ENCODE data around the gene STK10. TPM values are rescaled to one million over a fixed set of nuclear protein-coding genes. Genes with fewer than 3 reads are reported as not detected.
A peak's percentile ranks its signal among the peaks of the same experiment; 100 is the strongest.

STK10 gene
- total RNA-seq, 4 donors from 2014 or later: 5.4 to 18.3 (median 5.7) TPM

DNA sequence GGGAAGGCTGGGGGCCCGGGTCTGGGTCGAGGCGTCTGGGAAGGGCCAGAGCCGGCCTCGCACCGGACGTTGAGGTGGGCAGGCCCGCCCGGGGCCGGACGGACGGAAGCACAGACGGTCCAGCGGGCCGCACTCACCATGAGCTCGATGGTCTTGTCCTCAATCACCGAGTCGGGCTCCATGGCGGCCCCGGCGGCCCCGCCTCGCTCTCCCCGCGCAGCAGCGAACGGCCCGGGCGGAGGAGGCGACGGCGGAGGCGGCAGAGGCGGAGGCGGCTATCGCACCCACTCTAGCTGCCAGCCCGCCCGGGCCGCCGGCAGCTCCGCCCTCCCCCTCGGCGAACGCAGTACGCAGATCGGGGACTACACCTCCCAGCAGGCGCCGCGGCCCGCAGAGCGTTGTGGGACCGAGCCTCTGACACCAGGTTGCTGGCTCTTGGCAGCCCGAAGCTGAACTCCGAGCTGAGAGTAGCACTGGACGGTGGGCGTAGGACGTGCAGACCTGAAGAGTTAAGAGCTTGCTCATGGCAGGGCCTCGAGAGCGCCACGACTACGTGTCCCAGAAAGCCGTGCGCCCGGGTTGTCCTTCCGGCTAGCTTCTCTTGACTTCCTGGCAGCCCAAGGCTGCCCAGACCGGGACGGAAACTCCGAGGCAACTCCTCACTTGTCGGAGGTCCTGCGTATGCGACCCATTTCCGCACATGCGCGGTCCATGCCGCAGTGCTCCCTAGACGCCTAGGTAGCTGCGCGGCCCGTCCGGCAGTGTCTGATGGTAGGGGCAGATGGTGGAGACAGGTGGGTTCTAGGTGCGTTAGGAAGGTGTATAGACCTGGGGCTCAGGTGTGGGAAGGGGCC, 181.5 kb downstream of the STK10 start, which contains the start of gene FBXW11:
Gene FBXW11 (minus strand): TSS at position 318 of the 854 bp plus-strand sequence. CDS start 136 bp downstream, at position 182.
- peak; percentile 93 to 95 for DNase-seq
- Histone ChIP-seq H3K27me3 (no peaks in the 10 kb centered on the region), H3K9me3 (no peaks in the 10 kb centered on the region), H3K36me3 (no peaks in the 10 kb centered on the region), H3K4me1 (peaks cover 46 to 49% of the 10 kb centered on the region in 2 donors), H3K4me3 (peak within 1 kb of the TSS; percentile 80 to 99 (median 98)), H3K27ac (peak within 1 kb of the TSS; percentile 89 to 99 (median 94))
- ATAC-seq: peak; percentile 95 to 96
- TF ChIP-seq POLR2A (IDR thresholded peaks at IDR 0.05): peak; percentile 76 to 77
- TF ChIP-seq, protein P1, sequence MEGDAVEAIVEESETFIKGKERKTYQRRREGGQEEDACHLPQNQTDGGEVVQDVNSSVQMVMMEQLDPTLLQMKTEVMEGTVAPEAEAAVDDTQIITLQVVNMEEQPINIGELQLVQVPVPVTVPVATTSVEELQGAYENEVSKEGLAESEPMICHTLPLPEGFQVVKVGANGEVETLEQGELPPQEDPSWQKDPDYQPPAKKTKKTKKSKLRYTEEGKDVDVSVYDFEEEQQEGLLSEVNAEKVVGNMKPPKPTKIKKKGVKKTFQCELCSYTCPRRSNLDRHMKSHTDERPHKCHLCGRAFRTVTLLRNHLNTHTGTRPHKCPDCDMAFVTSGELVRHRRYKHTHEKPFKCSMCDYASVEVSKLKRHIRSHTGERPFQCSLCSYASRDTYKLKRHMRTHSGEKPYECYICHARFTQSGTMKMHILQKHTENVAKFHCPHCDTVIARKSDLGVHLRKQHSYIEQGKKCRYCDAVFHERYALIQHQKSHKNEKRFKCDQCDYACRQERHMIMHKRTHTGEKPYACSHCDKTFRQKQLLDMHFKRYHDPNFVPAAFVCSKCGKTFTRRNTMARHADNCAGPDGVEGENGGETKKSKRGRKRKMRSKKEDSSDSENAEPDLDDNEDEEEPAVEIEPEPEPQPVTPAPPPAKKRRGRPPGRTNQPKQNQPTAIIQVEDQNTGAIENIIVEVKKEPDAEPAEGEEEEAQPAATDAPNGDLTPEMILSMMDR (IDR thresholded peaks at IDR 0.05 in 4 of 5, conservative IDR thresholded peaks at IDR 0.05 in 1 of 5): peak in 1 of 5 experiments; percentile 9
- in situ Hi-C loops (cut with MboI; ENCODE audit: low sequenced_read_pairs in 4 of 4) (no loop called here), intact Hi-C loops (cut with DNase I; ENCODE audit: low total_unique reads) (loop anchor here (1.0 to 2.0 kb wide), 3 partner anchors 94 to 620 kb away; partner anchors contain the start of genes NPM1 and UBTD2)

GRCh38 chr5:172005708-172006320, 182.2 kb downstream of the STK10 start:
- peaks cover 48 to 54% of the 10 kb centered on the region in 2 donors for H3K4me1 ChIP-seq

GRCh38 chr5:172004824-172005237, 183.2 kb downstream of the STK10 start:
- intact Hi-C loops (cut with DNase I; ENCODE audit: low total_unique reads): no loop called here
- Histone ChIP-seq H3K36me3 (no peaks in the 10 kb centered on the region), H3K9me3 (no peaks in the 10 kb centered on the region), H3K4me1 (peaks cover 54 to 63% of the 10 kb centered on the region in 2 donors), H3K4me3 (peak overlapping the region; percentile 80 to 99 (median 98)), H3K27ac (peak overlapping the region; percentile 89 to 99 (median 94)), H3K27me3 (no peaks in the 10 kb centered on the region)
- TF ChIP-seq, protein P1 (IDR thresholded peaks at IDR 0.05 in 4 of 5, conservative IDR thresholded peaks at IDR 0.05 in 1 of 5): no peak
- ATAC-seq (no peak), DNase-seq (no peak)
- in situ Hi-C loops (cut with MboI; ENCODE audit: low sequenced_read_pairs in 4 of 4): no loop called here

More at GRCh38 chr5:172005708-172006320, 182.2 kb downstream of the STK10 start:
- in situ Hi-C loops (cut with MboI; ENCODE audit: low sequenced_read_pairs in 4 of 4): no loop called here
- Histone ChIP-seq H3K27me3 (no peaks in the 10 kb centered on the region), H3K9me3 (no peaks in the 10 kb centered on the region), H3K36me3 (no peaks in the 10 kb centered on the region), H3K27ac (peak overlapping the region; percentile 89 to 99 (median 94)), H3K4me3 (peak overlapping the region; percentile 80 to 99 (median 98))
- DNase-seq (peak in 1 of 2 donors; percentile 13), ATAC-seq (peak; percentile 2 to 11)
- intact Hi-C loops (cut with DNase I; ENCODE audit: low total_unique reads): loop anchor here (1.0 to 2.0 kb wide), 3 partner anchors 94 to 619 kb away; partner anchors contain the start of genes NPM1 and UBTD2
- TF ChIP-seq POLR2A (IDR thresholded peaks at IDR 0.05): no peak
- TF ChIP-seq, protein P1 (IDR thresholded peaks at IDR 0.05 in 4 of 5, conservative IDR thresholded peaks at IDR 0.05 in 1 of 5): no peak

- Histone ChIP-seq H3K27me3 (no peaks in the 10 kb centered on the region), H3K4me1 (peaks cover 56 to 63% of the 10 kb centered on the region in 2 donors), H3K4me3 (no peak overlapping the region), H3K27ac (no peak overlapping the region), H3K9me3 (no peaks in the 10 kb centered on the region), H3K36me3 (no peaks in the 10 kb centered on the region)
- TF ChIP-seq, protein P1 (IDR thresholded peaks at IDR 0.05 in 4 of 5, conservative IDR thresholded peaks at IDR 0.05 in 1 of 5): no peak
- no peak for TF ChIP-seq POLR2A (IDR thresholded peaks at IDR 0.05)
- DNase-seq: no peak
- in situ Hi-C loops (cut with MboI; ENCODE audit: low sequenced_read_pairs in 4 of 4) (no loop called here), intact Hi-C loops (cut with DNase I; ENCODE audit: low total_unique reads) (no loop called here)
- no peak for ATAC-seq
Observed at GRCh38 chr5:172003746-172004145, 184.3 kb downstream of the STK10 start.
